Caco-2 (cell line): ENCODE results near the gene ADCY9. TPM values are rescaled to one million over a fixed set of nuclear protein-coding genes. Genes with fewer than 3 reads are reported as not detected.
"Not testable (repeated sequence)": the region's sequence is repeated elsewhere in the genome, so short reads cannot be mapped to it uniquely, and the experiment has no call there.

Source experiments
- BruUV-seq: library from RNA; stranded (reverse); fragments of 400-500 nt; replicated peaks from 2 replicates; lab custom pipeline; 2021; lab: Mats Ljungman, UMichigan
- CTCF ChIA-PET: fragments of 300-600 bp; sonication (Branson Sonifier 250); formaldehyde crosslinking; loops from one replicate; lab custom pipeline; 2022; ENCODE audit warnings: antibody characterized with exemption; lab: Charles Lee
- POLR2A ChIA-PET: fragments of 300-600 bp; sonication (Branson Sonifier 250); formaldehyde crosslinking; loops from one replicate; lab custom pipeline; 2022; ENCODE audit warnings: antibody characterized with exemption; lab: Charles Lee
- DNase-seq, 2 experiments: peaks; one replicate each; pipeline versions ENCODE4 v3.0.0 to v3.0.0-alpha.2; 2020 to 2022
- H3K27me3 ChIP-seq: replicated peaks from 2 replicates; pipeline ENCODE4 v1.6.0; 2011; ENCODE audit warnings: low read length; ENCODE audit not compliant: control insufficient read depth, insufficient read depth
- H3K36me3 ChIP-seq: 2 replicates; pipeline ENCODE4 v1.5.1; 2011; ENCODE audit warnings: low read length; ENCODE audit not compliant: control insufficient read depth, insufficient read depth
- H3K4me1 ChIP-seq: fragments of 250-450 bp; sonication (Bioruptor Pico); 2 replicates; pipeline ENCODE4 v1.5.1; 2020; ENCODE audit warnings: mild to moderate bottlenecking
- H3K4me3 ChIP-seq: 2 replicates; pipeline ENCODE4 v1.5.1; 2011; ENCODE audit warnings: low read depth, mild to moderate bottlenecking, control low read depth, low read length
- H3K9me3 ChIP-seq: fragments of 250-450 bp; sonication (Bioruptor Pico); 2 replicates; pipeline ENCODE4 v1.5.1; 2020; ENCODE audit warnings: mild to moderate bottlenecking, moderate library complexity
- H3K27ac Mint-ChIP-seq: one replicate; pipeline ENCODE4 v1.8.0; 2022; ENCODE audit warnings: mixed read lengths; ENCODE audit not compliant: unreplicated experiment
- H3K27me3 Mint-ChIP-seq: one replicate; pipeline ENCODE4 v1.8.0; 2022; ENCODE audit warnings: mixed read lengths; ENCODE audit not compliant: insufficient read depth, unreplicated experiment
- H3K36me3 Mint-ChIP-seq: one replicate; pipeline ENCODE4 v1.8.0; 2022; ENCODE audit warnings: mild to moderate bottlenecking, mixed read lengths; ENCODE audit not compliant: insufficient read depth, unreplicated experiment
- H3K4me1 Mint-ChIP-seq: one replicate; pipeline ENCODE4 v1.8.0; 2022; ENCODE audit warnings: low read depth, mixed read lengths; ENCODE audit not compliant: unreplicated experiment
- H3K4me3 Mint-ChIP-seq: one replicate; pipeline ENCODE4 v1.8.0; 2022; ENCODE audit warnings: mild to moderate bottlenecking, moderate library complexity, mixed read lengths; ENCODE audit not compliant: unreplicated experiment
- H3K9me3 Mint-ChIP-seq: one replicate; pipeline ENCODE4 v1.8.0; 2022; ENCODE audit warnings: mixed read lengths; ENCODE audit not compliant: unreplicated experiment
- CTCF ChIP-seq, 2 experiments: fragments of 200-600 bp in 1 of 2; IDR thresholded peaks; 1 replicate in 1 of 2; 2 replicates in 1 of 2; pipeline versions ENCODE4 v1.5.1 to v1.8.0; 2011 to 2022; ENCODE audit warnings: antibody characterized with exemption in 1 of 2, control low read depth in 1 of 2, inconsistent platforms in 1 of 2, low read depth in 1 of 2, low read length in 1 of 2, mild to moderate bottlenecking in 1 of 2, moderate library complexity in 1 of 2; ENCODE audit not compliant: insufficient read depth in 1 of 2, severe bottlenecking in 1 of 2, unreplicated experiment in 1 of 2
- intact Hi-C: fragments of 100-400 bp; cut with micrococcal nuclease; formaldehyde crosslinking; loops from one replicate; pipeline ENCODE4 v1.10.0; 2022; ENCODE audit not compliant: unreplicated experiment
- total RNA-seq: library from RNA; stranded (reverse); gene quantifications from 2 replicates; pipeline ENCODE4 v1.2.3, GENCODE V29; 2022

Gene ADCY9
- total RNA-seq, 1 experiment from 2014 or later, result 11.5 TPM

- Mint-ChIP-seq H3K9me3 (no peaks in the 10 kb centered on the region), H3K27me3 (no peaks in the 10 kb centered on the region), H3K27ac (no peak overlapping the region), H3K36me3 (peaks cover 10% of the 10 kb centered on the region), H3K4me3 (no peak overlapping the region), H3K4me1 (peaks cover 9% of the 10 kb centered on the region)
- Histone ChIP-seq H3K27me3 (no peaks in the 10 kb centered on the region), H3K4me1 (0 out of 2 replicates have a peak, but pooled peaks cover 4% of the 10 kb centered on the region), H3K36me3 (no peaks in the 10 kb centered on the region), H3K9me3 (no peaks in the 10 kb centered on the region), H3K4me3 (no peak overlapping the region)
- BruUV-seq, result no TSS peak
- ChIA-PET CTCF (no interaction called here), POLR2A (no interaction called here)
- TF ChIP-seq CTCF (IDR thresholded peaks at IDR 0.05; ENCODE audit: insufficient read depth in 1 of 2, low read depth in 1 of 2, low read length in 1 of 2, severe bottlenecking in 1 of 2, unreplicated experiment in 1 of 2), result no peak
- DNase-seq, result no peak
- intact Hi-C loops, result no loop called here
Observed at GRCh38 chr16:4049031-4049430, 67.2 kb downstream of the ADCY9 start.

DNA sequence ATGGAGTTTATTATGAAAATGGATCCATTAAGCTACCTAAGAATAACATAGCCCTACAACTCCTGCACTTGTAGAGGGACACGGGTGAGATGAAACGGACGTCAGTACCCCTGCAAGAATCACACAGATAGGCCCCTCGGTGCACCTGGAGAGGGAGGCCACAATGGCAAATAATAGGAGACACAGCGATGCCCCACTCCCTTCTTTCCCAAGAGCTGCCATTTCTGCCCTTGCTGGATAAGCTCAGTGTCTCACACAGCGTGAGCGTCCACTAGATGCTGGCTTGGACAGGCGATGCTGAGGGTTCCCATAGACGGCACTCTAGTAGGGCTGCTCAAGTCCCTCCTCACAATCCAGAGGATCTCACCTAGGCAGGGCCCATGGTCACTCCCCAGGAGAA, 67.8 kb downstream of the ADCY9 start:
- ChIA-PET POLR2A (no interaction called here), CTCF (no interaction called here)
- Mint-ChIP-seq H3K4me3 (no peak overlapping the region), H3K4me1 (peaks cover 7% of the 10 kb centered on the region), H3K27me3 (no peaks in the 10 kb centered on the region), H3K36me3 (peaks cover 10% of the 10 kb centered on the region), H3K9me3 (no peaks in the 10 kb centered on the region), H3K27ac (no peak overlapping the region)
- intact Hi-C loops, result no loop called here
- Histone ChIP-seq H3K4me1 (0 out of 2 replicates have a peak, but pooled peaks cover 4% of the 10 kb centered on the region), H3K4me3 (no peak overlapping the region), H3K9me3 (no peaks in the 10 kb centered on the region), H3K36me3 (no peaks in the 10 kb centered on the region), H3K27me3 (no peaks in the 10 kb centered on the region)
- no peak for TF ChIP-seq CTCF (IDR thresholded peaks at IDR 0.05; ENCODE audit: insufficient read depth in 1 of 2, low read depth in 1 of 2, low read length in 1 of 2, severe bottlenecking in 1 of 2, unreplicated experiment in 1 of 2)
- BruUV-seq, result no TSS peak
- no peak for DNase-seq

DNA sequence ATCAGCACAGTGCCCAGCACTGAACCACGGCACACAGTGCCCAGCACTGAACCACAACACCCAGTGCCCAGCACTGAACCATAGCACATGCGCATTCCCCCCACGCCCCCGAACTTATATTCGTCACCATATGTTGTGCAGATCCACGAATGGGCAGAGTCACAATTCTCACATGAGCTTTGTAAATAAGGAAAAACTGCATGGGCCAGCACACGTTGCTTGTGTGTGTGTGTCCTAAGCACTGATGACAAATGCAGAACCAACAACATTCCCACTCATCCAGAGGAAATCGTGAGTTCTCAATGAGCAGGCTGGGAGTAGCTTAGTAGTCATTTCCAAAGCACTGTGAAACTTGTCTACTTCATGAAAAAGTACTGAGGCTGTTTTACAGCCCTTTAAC, 70.0 kb downstream of the ADCY9 start:
- TF ChIP-seq CTCF (IDR thresholded peaks at IDR 0.05; ENCODE audit: insufficient read depth in 1 of 2, low read depth in 1 of 2, low read length in 1 of 2, severe bottlenecking in 1 of 2, unreplicated experiment in 1 of 2), result no peak
- H3K4me3 ChIP-seq, result no peak overlapping the region
- Mint-ChIP-seq H3K4me1 (peaks cover 7% of the 10 kb centered on the region), H3K27ac (no peak overlapping the region), H3K4me3 (no peak overlapping the region), H3K36me3 (peaks cover 10% of the 10 kb centered on the region), H3K27me3 (no peaks in the 10 kb centered on the region), H3K9me3 (no peaks in the 10 kb centered on the region)
- POLR2A ChIA-PET, result interaction anchor here (0.5 to 0.6 kb wide), 2 partner anchors 97 to 107 kb away, joined by 3 read pairs; no protein-coding TSS in a partner anchor
- no peak for DNase-seq
- no peaks in the 10 kb centered on the region for H3K9me3 ChIP-seq
- CTCF ChIA-PET, result no interaction called here
- no peaks in the 10 kb centered on the region for H3K36me3 ChIP-seq
- H3K27me3 ChIP-seq, result no peaks in the 10 kb centered on the region
- H3K4me1 ChIP-seq, result no peaks in the 10 kb centered on the region
- intact Hi-C loops, result no loop called here
- BruUV-seq, result no TSS peak

DNA sequence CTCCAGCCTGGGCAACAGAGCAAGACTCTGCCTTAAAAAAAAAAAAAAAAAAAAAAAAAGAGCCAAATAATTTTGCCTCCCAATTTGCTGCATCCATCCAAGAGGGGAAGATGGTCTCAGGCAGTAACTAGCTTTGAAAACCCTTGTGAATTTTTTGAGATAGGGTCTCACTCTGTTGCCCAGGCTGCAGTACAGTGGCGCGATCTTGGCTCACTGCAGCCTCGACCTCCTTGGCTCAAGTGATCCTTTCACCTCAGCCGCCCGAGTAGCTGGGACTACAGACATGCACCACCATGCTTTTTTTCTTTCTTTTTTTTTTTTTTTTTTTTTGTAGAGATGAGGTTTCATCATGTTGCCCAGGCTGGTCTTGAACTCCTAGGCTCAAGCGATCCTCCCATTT, 70.7 kb downstream of the ADCY9 start:
- H3K27me3 Mint-ChIP-seq, DNase-seq, H3K9me3 ChIP-seq, H3K4me1 Mint-ChIP-seq, H3K4me1 ChIP-seq, H3K36me3 Mint-ChIP-seq, H3K4me3 ChIP-seq, H3K4me3 Mint-ChIP-seq, H3K9me3 Mint-ChIP-seq, H3K36me3 ChIP-seq, CTCF ChIA-PET, H3K27me3 ChIP-seq, H3K27ac Mint-ChIP-seq, BruUV-seq: not testable (repeated sequence)
- POLR2A ChIA-PET, result interaction anchor here (0.5 kb wide), 1 partner anchor 107 kb away, joined by 3 read pairs; no protein-coding TSS in a partner anchor
- intact Hi-C loops, result loop anchor here (1.0 kb wide), 1 partner anchor 30 kb away; no protein-coding TSS in a partner anchor
